ENCODE data around the gene TSPAN32.

The TSPAN32 gene, protein sequence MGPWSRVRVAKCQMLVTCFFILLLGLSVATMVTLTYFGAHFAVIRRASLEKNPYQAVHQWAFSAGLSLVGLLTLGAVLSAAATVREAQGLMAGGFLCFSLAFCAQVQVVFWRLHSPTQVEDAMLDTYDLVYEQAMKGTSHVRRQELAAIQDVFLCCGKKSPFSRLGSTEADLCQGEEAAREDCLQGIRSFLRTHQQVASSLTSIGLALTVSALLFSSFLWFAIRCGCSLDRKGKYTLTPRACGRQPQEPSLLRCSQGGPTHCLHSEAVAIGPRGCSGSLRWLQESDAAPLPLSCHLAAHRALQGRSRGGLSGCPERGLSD

DNA sequence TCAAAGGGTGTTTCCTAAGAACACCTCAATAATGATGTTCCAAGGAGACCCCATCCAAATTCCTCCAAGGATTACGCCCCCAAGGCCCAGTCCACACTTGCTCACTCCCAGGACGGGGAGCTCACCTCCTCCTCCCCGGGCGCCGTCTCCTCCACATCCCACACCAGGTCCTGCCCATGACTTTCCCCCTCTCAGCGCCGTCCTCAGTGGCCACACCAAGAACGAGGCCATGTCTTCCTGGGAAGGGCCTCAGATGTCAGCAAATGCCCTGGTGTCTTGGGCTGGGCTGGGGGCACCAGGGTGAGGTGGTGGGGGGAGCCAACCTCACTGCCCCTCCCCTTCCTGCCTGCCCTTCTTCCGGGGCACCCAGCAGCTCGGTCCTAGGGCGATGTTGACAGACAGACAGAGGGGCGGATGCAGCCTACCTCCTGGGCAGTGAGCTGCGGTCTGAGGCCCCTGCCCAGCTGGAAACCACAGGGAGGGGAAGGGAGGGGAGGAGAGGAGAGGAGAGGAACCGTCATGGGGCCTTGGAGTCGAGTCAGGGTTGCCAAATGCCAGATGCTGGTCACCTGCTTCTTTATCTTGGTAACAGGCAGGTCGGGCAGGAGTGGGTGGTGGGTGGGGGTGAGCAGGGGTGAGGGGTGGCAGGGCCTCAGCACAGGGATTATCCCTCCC, at the start of gene TSPAN32, which contains the start of gene C11orf21:
TSPAN32 (plus strand) TSS at position 383 of the 675 bp plus-strand sequence; CDS start at position 520, 137 bp downstream.
C11orf21 (minus strand) TSS at position 288 of the 675 bp plus-strand sequence; CDS start at position 178, 110 bp downstream.
- no peak for DNase-seq

DNA sequence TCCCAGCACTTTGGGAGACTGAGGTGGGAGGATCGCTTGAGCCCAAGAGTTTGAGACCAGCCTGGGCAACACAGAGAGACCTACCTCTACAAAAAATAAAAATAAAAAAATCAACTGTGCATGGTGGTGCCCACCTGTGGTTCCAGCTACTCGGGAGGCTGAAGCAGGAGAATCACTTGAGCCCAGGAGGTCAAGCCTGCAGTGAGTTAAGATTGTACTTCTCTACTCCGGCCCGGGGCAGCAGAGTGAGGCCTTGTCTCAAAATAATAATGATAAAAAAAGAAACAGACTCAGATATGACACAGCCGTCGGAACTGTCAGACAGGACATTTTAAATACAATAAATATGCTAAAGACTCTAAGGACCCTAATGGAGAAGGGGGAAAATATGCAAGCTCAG, 49.8 kb upstream of the TSPAN32 start:
- DNase-seq: no peak

DNA sequence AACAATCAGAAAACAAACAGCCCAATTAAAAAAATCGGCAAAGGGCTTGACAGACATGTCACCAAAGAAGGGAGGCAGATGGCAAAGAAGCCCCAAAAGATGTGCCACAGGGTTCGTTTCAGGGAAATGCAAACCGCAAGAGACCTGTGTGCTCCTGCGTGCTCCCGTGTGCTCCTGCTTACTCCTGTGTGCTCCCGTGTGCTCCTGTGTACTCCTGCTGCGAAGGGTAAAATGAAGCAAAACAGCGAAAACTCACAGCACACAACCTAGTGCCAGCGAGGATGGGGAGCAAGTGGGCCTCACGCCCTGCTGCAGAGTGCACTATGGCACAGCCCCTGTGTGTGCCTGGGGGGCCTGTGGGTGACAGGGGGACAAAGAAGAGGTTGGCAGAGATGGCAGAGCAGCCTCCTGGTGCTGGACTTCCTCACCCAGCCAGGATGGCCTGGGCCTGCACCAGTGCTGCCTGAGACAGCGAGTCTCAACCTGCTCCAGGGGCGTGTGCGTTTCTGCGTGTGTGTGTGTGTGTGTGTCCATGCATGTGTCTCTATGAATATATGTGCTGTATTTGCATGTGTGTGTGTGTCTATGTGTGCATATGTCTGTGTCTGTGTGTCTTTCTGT, 45.4 kb upstream of the TSPAN32 start:
- no peak for DNase-seq

DNA sequence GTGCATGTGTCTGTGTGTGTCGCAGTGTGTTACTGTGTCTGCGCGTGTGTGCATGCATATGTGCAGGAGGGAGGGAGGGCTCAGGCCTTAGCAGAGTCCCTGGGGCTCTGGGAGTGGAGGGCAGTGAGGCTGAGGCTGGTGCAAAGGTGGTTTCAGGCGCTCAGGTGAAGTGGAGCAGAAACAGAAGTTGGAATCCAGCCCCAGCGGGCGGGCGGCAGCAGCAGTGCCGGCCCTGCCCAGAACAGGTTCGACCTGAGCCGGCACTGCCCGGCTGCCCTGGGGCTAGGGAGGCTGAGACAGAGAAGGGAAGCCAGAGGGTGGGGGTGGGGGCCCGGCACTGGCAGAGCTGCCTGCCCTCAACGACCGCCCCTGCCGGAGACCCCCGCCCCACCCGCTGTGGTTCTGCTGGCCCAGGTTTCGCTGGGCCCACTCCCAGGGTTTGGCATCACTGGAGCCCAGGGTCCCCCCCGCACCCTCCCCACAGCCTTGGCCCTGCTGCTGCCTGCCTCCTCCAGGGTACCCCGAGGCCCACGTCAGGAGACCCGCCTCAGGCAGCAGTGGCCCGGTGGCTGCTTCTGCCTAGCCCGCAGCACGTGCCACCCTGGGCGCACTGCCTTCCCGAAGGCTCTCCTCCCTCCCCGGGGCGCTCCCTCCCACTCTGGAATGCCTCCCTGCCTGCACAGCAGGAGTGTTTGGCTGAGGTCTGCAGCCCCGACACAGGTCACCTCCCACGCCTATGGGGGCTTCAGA, 44.7 kb upstream of the TSPAN32 start:
- DNase-seq: no peak

DNA sequence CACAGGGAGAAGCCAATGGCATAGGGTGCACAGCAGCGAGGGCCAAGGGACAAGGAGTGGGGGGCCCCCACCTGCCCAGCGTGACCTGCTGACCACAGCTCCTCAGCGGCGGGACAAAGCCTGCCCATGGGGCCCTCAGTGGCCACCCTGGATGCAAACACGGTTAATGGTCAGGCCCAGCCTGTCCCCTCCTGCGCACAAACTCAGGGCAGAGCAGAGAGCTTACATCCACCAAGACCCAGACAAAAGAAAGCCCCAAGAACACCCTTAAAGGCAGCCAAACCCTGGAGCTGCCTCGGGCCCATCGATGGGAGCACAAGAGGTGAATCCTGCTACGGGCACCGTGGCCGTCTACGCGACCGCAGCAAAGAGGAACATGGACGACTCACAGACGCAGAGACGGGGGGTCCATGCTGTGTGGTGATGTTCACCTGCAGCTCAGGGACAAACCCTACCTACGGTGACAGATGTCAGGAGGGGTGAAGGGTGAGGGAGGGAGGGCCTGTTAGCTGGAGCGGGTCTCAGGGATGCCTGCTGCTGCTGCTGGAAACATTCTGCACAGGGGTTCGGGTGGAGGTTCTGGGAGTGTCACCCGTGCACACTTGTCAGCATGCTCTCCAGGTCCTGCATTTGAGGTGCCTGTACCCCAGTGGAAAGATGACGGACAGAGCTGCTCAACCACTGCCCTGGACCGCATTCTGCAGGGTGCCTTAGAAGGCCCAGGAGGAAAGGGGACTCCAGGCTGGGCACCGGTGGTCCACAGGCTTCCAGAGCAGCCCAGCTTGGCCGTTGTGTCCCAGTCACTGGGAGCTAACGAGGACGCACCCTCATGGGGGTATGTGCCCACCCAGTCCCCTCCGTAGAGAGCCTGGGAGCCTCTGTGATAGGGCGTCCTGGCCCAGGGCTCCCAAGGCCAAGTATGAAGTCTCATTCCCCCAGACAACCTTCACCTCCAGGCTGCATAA, 43.0 kb upstream of the TSPAN32 start:
- DNase-seq: no peak

DNA sequence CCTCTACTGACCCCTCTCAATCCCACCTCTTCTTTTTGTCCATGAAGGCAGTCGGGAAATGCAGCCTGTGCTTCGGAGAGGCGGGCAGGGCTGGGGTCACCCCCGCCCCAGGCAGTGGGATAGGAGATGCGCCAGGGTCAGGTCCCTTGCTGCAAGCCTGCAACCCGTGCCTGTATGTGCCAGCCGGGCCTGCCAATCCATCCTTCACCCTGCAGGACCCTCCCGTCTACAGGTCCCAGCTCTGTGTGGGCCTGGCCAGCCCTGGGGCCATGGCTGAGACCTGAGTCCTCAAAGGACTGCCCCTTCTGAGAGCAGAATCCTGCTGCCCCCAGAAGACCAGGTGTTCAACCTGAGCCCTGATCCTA, 42.4 kb upstream of the TSPAN32 start:
- no peak for DNase-seq

DNA sequence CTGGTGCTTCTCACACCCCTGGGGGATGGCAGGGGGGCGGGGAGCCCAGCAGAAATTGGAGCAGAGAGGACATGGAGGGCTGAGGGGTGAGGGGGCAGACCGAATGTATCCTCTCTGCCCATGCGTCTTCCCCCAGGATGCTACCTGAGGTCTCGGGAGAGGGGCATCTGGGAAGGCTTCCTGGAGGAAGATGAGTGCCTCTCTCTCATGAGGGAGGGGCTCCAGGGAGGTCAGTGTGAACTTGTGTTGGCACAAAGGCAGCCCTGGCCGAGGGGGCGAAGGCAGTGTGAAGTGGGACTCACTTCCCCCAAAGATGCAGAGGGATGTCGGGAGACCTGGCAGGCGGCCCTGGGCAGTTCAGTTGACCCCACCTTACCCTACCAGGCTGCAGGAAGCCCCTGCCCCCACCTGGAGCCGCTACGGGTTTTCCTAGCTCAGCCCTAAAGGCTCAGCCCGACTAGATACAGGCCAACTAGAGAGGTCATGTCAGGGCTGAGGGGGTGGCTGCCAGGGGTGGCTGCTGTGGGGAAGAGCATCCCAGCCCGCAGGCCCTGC, 41.8 kb upstream of the TSPAN32 start:
- no peak for DNase-seq

DNA sequence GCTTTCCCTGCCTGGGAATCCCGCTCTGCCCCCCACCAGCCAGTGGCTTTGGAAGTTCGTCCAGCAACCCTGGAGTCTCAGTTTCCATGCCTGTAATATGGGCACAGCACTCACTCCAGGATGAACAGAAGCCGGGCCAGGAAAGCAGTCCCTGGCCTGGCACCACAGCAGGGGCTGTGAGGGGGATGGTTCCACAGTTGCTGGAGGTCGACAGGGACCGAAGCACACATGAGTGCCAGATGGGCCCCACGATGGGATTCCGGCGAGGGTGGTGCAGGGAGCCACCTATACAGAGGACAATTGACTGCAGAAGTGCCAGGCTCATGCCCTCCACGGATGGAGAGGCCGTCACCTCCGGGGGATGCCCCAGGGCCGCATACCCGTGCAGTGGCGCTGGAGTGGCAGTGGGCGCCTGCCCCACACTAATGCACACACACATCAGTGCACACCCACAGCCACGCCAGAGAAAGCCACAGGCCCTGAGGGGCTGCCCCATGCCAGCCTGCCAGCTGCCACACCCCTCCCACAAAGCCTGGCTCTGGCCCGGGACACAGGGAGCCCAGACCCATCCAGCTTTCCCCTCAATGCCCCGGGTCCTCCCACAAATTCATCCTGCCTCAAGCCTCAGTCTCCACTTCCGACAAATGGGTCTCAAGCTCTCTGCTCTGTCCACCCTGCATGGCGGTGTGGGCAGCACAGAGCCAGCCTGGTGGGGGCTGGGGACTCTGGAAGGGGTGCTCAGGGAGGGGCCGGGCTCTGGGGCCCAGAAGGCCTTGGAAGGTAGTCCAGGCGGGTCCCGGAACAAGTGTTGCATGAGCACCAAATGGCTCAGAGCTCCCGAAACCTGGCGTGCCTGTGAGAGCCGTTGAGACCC, 41.1 kb upstream of the TSPAN32 start:
- DNase-seq: no peak

DNA sequence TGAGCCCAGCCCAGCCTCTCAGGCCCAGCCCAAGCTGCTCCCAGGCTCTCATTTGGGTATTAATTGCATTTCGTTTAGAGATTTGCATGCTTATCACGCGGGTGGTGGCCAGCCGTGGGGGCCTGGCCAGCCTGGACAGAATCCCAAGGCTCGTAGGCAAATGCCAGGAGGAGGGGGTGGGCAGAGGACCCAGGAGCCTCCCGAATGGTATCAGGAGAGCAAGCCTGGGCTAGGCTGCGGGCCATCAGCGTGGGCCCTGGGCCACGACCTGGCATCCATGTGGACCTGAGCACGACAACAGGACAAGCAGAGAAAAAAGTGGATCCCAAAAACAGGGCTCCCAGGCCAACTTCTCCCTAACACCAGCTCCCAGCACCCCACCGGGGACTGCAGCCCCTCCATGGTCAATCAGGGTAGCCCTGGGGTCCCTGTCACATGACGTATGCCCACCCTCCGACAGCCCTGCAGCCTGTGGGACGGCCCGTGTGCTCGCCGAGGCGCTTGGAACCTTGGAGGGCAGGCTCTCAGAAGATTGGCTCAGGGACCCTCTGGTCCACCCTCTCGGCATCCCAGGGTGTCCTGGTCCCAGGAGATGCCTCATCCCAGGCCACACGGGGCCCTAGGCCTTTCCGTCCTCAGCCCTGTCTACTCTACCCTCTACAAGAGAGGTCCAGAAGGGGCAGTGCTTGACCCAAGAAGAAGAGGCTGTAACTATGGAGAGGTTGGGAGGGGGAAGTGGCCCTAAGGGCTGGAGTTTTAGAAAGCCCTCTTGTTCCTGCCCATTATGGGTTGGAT, 40.2 kb upstream of the TSPAN32 start:
- no peak for DNase-seq

DNA sequence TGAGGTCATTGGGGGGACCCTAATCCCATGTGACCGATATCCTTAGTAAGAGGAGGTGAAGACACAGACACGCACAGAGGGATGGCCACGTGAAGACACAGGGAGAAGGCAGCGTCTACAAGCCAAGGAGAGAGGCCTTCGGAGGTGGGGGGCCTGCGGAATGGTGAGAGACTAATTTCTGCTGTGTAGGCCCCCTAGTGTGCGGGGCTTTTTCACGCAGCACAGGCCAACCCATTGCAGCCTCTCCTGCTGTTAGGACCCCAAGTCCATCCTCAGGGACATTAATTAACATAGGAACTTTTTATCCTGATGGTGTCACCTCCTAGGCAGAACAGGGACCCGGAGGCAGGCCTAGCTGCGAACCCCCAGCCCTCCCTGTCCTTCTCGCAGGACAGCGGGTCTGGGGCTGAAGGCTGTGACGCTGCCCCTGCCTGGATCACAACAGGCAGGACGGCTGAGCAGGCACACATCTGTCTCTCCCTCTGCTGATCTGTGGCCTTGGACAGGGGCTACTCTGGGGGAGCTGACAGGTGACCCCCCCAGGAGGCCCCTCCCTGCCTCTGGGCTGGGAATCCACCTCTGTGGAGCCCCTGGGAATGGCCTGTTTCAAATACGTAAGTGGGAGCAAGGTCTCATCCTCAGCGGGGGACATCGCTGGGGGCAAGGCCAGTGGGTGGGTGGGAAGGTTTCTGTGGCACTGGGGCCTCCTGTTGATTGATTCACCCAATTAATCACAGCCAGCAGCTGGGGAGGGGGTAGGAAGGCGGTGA, 39.3 kb upstream of the TSPAN32 start:
- DNase-seq: no peak

DNA sequence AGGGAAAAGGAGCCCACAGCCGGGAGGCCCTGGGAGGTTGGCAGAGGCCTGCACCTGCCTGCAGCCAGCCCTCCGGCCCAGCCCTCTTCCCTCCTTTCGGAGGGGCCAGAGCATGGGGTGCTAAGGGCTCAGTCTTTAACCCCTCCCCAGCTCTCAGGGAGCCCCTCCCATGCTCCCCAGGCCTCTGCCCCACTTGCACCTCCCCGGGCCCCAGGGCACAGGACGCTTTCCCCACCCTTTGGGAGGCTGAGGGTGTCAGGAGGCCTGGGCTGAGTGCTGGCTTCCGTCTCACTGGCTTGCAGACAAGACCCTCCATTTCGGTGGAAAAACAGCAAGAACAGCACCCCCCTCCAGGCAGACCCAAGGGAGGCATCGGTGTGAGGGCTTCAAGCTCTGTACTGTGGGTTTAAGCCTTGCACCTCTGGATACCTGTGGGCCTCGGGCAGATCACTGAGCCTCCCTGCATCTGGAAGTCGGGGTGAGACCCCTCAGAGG, 38.7 kb upstream of the TSPAN32 start:
- no peak for DNase-seq

DNA sequence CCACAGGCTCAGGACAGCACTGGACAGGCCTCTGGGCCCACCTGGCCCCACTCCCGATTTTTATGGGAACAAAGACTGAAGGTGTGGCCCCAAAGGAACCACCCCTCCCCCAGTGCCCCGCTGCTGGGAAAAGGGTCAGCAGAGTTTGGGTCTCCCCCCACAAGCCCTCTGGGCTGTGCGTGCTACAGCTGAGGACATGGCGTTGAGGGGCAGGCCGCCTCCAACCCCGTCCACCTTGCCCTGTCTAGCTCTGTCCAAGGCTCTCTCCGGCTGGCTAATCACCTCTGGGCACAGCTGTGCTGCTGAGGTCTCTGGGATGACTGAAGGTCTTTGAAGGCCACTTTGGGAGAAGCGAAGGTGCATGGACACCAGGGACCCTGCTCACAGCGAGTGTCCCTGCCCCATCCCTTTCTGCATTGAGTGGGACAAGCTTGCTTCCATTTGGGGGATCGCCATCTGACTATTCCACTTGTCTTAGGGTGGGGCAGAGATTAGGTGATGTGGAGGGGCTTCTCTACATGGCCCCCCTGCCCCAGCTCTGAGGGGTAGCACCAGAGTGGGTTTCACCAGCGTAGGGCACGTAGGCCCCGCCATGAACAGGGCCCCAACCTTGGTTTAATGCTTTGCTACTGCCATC, 38.0 kb upstream of the TSPAN32 start:
- no peak for DNase-seq

DNA sequence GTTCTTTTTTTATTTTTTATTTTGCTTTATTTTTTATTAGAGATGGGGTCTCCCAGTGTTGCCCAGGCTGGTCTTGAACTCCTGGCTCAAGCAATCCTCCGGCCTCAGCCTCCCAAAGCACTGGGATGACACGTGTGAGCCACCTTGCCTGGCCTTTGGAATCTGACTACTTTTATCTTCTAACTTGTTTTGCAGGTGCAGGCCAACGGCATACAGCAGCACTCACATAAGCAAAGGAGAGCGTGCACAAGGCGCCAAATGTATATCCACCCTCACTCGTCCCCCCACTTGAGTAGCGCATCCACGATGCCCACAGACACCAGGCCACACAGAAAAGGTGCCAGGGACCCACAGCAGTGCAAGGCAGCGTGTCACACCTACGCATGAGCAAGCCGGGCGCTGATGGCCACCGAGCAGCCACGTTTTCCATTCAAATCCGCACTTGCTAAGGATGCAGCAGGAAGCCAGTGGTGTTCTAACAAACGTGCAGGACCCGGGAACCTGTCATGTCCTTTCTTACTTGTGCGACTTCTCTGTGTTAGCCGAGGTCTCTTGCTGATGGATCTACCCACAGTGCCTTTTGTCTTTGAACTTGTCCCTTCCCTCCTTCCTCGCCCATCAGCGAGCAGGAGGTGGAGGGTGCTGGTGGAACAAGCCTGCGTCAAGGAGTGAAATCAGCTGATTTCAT, 37.3 kb upstream of the TSPAN32 start:
- no peak for DNase-seq

DNA sequence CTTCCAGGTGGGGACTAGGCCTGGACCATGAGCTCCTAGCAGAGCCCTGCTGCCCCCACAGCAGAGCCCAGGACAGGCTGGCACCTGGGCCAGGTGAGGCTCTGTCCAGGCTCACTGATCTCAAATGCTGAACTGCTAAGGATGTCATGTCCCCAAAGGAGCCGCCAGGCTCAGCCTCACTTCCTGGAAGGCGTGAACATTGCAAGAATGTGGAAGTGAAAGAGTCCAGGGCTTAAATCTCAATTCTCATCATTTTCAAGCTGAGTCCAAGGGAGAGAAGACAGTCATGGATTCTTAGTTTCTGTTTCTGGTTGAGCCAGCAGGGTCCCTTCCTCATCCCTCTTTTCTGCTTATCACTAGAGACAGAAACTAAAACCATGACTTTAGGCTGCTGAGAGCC, 36.4 kb upstream of the TSPAN32 start:
- no peak for DNase-seq

DNA sequence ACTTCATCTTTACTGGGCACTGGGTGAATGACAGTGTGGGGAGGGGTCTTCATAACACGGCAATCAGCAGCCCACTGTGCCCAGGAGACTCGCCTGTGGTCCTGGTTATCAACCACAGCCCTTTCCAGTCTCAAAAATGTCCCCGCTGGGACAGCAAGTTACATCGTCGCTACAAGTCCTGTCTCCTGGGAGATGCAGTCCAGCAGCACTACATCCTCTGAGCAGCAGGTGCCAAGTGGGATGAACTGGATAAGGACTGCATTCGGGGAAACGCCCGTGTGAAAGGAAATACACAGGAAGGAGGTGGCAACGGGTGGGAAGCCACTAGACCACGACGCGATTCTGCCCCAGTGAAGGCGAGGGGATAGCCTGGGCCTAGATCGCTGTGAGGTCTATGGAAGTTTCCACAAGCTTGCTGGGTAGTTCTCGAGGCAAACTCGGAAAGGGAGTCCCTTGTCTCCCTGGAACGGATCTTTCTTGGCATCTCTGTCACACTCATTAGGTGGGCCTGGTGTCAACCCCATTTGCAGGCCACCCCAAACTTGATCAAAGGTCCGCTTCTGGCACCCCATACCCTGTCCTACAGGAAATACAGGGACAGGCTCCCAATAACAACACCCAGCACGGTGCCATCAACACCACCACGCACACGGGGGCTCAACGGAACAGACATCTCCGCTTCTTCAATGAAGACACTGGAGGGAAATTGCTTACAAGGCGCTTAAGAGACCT, 35.8 kb upstream of the TSPAN32 start:
- peak; percentile 42 for DNase-seq

DNA sequence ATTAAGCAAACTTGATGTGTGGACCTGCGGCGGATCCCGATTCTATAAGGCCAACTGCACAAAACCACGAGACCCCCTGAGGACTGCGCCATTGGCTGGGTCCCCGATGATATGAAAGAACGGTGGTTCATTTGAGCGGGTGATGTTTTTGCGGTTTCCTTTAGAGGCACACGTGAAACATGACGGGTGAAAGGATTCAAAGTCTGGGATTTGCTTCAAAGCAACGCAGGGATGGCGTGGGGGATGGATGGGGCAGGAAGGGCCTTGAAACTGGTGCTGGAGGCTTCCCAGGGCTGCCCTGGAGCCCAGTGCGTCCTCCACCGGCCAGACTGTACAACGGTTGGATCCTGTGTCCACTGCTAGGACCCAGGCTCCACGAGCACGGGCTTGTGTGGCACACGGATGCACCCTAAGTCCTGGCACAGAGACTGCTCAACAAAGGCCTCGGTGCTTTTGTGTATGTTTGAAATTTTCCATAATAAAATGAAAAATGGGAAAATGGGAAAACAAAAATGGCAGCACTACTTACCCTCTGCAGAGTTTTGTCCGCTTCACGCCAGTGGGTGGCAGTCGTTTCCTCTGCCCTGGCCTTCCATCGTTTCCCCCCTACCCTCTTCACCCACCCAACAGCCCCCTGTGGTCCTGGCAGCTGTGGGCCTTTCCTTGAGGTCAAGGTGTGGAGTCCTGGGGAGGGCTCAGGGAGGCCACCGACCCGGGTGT, 35.1 kb upstream of the TSPAN32 start:
- DNase-seq: no peak

Measured in 8988T (cell line).